PC-3 (cell line): ENCODE data around the gene LAMC2. TPM values are rescaled to one million over a fixed set of nuclear protein-coding genes. Genes with fewer than 3 reads are reported as not detected.
A peak's percentile ranks its signal among the peaks of the same experiment; 100 is the strongest.

Experiments used
- ATAC-seq: fragments of 200-7000 bp; cut with Tn5 transposase; 2 replicates; pipeline ENCODE4 v1.9.1; 2020; ENCODE audit warnings: mild to moderate bottlenecking, moderate library complexity
- BruUV-seq: library from RNA; stranded (reverse); fragments of 400-500 nt; replicated peaks from 2 replicates; lab custom pipeline; 2021; lab: Mats Ljungman, UMichigan
- CTCF ChIA-PET: fragments of 300-600 bp; sonication (Branson Sonifier 250); formaldehyde crosslinking; loops from one replicate; lab custom pipeline; 2022; ENCODE audit warnings: antibody characterized with exemption; lab: Charles Lee
- POLR2A ChIA-PET: fragments of 300-600 bp; sonication (Branson Sonifier 250); formaldehyde crosslinking; loops from one replicate; lab custom pipeline; 2022; ENCODE audit warnings: antibody characterized with exemption; ENCODE audit not compliant: unreplicated experiment; lab: Charles Lee
- DNase-seq: peaks from one replicate; pipeline ENCODE4 v3.0.0-alpha.2; 2015
- H2AFZ ChIP-seq: fragments of 300-600 bp; sonication (generic); 2 replicates; pipeline ENCODE4 v1.6.0; 2016; ENCODE audit warnings: antibody characterized with exemption, low read length
- H3F3A ChIP-seq: fragments of 300-600 bp; sonication (generic); one replicate; pipeline ENCODE4 v1.6.0; 2017; ENCODE audit warnings: antibody characterized with exemption, low read length, control low read depth, mild to moderate bottlenecking; ENCODE audit not compliant: unreplicated experiment
- H3K27ac ChIP-seq: fragments of 300-600 bp; sonication (generic); 2 replicates; pipeline ENCODE4 v1.5.1; 2016; ENCODE audit warnings: mild to moderate bottlenecking, low read length
- H3K27me3 ChIP-seq: fragments of 300-600 bp; sonication (generic); 2 replicates; pipeline ENCODE4 v1.6.1; 2016; ENCODE audit warnings: low read length, mixed read lengths
- H3K36me3 ChIP-seq: fragments of 300-600 bp; sonication (generic); 2 replicates; pipeline ENCODE4 v1.6.1; 2016; ENCODE audit warnings: low read depth, mixed run types, low read length, mixed read lengths
- H3K4me1 ChIP-seq: fragments of 300-600 bp; sonication (generic); 2 replicates; pipeline ENCODE4 v1.5.1; 2016; ENCODE audit warnings: low read length; ENCODE audit not compliant: insufficient read depth
- H3K4me2 ChIP-seq: fragments of 300-600 bp; sonication (generic); 2 replicates; pipeline ENCODE4 v1.6.0; 2016; ENCODE audit warnings: low read length
- H3K4me3 ChIP-seq: fragments of 300-600 bp; sonication (generic); 2 replicates; pipeline ENCODE4 v1.5.1; 2016; ENCODE audit warnings: mild to moderate bottlenecking, low read length, mixed read lengths
- H3K79me2 ChIP-seq: fragments of 300-600 bp; sonication (generic); 2 replicates; pipeline ENCODE4 v1.6.1; 2017; ENCODE audit warnings: low read length, mixed read lengths
- H3K9ac ChIP-seq: fragments of 300-600 bp; sonication (generic); 2 replicates; pipeline ENCODE4 v1.6.0; 2016; ENCODE audit warnings: mild to moderate bottlenecking, low read length
- H3K9me2 ChIP-seq: fragments of 300-600 bp; sonication (generic); replicated peaks from 2 replicates; pipeline ENCODE4 v1.6.1; 2016; ENCODE audit warnings: mixed run types, low read length, mixed read lengths
- H3K9me3 ChIP-seq: fragments of 300-600 bp; sonication (generic); 2 replicates; pipeline ENCODE4 v1.6.1; 2016; ENCODE audit warnings: low read length, mixed read lengths
- H4K20me1 ChIP-seq: fragments of 300-600 bp; sonication (generic); 2 replicates; pipeline ENCODE4 v1.6.1; 2016; ENCODE audit warnings: low read length, mixed read lengths
- CTCF ChIP-seq: fragments of 300-600 bp; sonication (generic); conservative IDR thresholded peaks from 2 replicates; pipeline ENCODE4 v1.5.1; 2017; ENCODE audit warnings: antibody characterized with exemption, low read depth, mild to moderate bottlenecking, low read length
- EZH2 ChIP-seq: fragments of 300-600 bp; sonication (generic); IDR thresholded peaks from one replicate; pipeline ENCODE4 v1.6.1; 2017; ENCODE audit warnings: antibody characterized with exemption, mild to moderate bottlenecking, low read length; ENCODE audit not compliant: unreplicated experiment
- EZH2phosphoT487 ChIP-seq: fragments of 300-600 bp; sonication (generic); IDR thresholded peaks from 2 replicates; pipeline ENCODE4 v1.6.1; 2018; ENCODE audit warnings: mild to moderate bottlenecking, antibody characterized with exemption, low read length, borderline replicate concordance
- intact Hi-C: fragments of 100-400 bp; cut with micrococcal nuclease; formaldehyde crosslinking; loops from 2 replicates; pipeline ENCODE4 v1.9.0; 2023
- total RNA-seq: library from RNA; depleted of rRNA; stranded (reverse); fragments of >200 nt; gene quantifications from 2 replicates; pipeline ENCODE4 v1.2.3, GENCODE V29; 2014

Gene LAMC2
- total RNA-seq, 1 experiment from 2014 or later: 105 TPM

GRCh38 chr1:183248989-183249691, 63.1 kb downstream of the LAMC2 start:
- Histone ChIP-seq H3K4me1 (no peaks in the 10 kb centered on the region), H3K4me3 (no peak overlapping the region), H2AFZ (no peak overlapping the region), H3K9me3 (no peaks in the 10 kb centered on the region), H3K79me2 (no peaks in the 10 kb centered on the region), H3K9ac (no peak overlapping the region), H3K9me2 (no peaks in the 10 kb centered on the region), H3K36me3 (peaks cover 4% of the 10 kb centered on the region), H3K27ac (no peak overlapping the region), H3K27me3 (no peaks in the 10 kb centered on the region), H4K20me1 (no peaks in the 10 kb centered on the region), H3F3A (no peaks in the 10 kb centered on the region), H3K4me2 (no peak overlapping the region)
- no peak for DNase-seq
- intact Hi-C loops: no loop called here
- POLR2A ChIA-PET: no interaction called here
- CTCF ChIA-PET: no interaction called here
- ATAC-seq: no peak
- TF ChIP-seq EZH2phosphoT487: no peak
- no peak for TF ChIP-seq EZH2
- TF ChIP-seq CTCF: no peak
- BruUV-seq: TSS peak; percentile 21

GRCh38 chr1:183249941-183250452, 63.9 kb downstream of the LAMC2 start:
- H3K4me3 ChIP-seq: no peak overlapping the region
- ChIA-PET POLR2A (no interaction called here), CTCF (no interaction called here)
- H4K20me1 ChIP-seq: no peaks in the 10 kb centered on the region
- no peaks in the 10 kb centered on the region for H3K4me1 ChIP-seq
- no peaks in the 10 kb centered on the region for H3K9me2 ChIP-seq
- intact Hi-C loops: no loop called here
- H3K4me2 ChIP-seq: no peak overlapping the region
- DNase-seq (no peak), ATAC-seq (no peak)
- TF ChIP-seq EZH2phosphoT487 (no peak), EZH2 (no peak), CTCF (no peak)
- no peaks in the 10 kb centered on the region for H3F3A ChIP-seq
- no peaks in the 10 kb centered on the region for H3K36me3 ChIP-seq
- H3K27me3 ChIP-seq: no peaks in the 10 kb centered on the region
- H3K9me3 ChIP-seq: no peaks in the 10 kb centered on the region
- no TSS peak for BruUV-seq
- H3K79me2 ChIP-seq: no peaks in the 10 kb centered on the region
- H2AFZ ChIP-seq: no peak overlapping the region
- H3K9ac ChIP-seq: no peak overlapping the region
- H3K27ac ChIP-seq: no peak overlapping the region

- no peak overlapping the region for H3K4me3 ChIP-seq
- no peak for DNase-seq
- H3K4me2 ChIP-seq: no peak overlapping the region
- no peak for TF ChIP-seq EZH2phosphoT487
- no peak for TF ChIP-seq CTCF
- no peak for TF ChIP-seq EZH2
- ChIA-PET CTCF (no interaction called here), POLR2A (no interaction called here)
- H3F3A ChIP-seq: no peaks in the 10 kb centered on the region
- H3K9me2 ChIP-seq: no peaks in the 10 kb centered on the region
- no peaks in the 10 kb centered on the region for H3K36me3 ChIP-seq
- H4K20me1 ChIP-seq: no peaks in the 10 kb centered on the region
- intact Hi-C loops: no loop called here
- H3K27ac ChIP-seq: no peak overlapping the region
- no peak overlapping the region for H3K9ac ChIP-seq
- no peaks in the 10 kb centered on the region for H3K79me2 ChIP-seq
- no peaks in the 10 kb centered on the region for H3K27me3 ChIP-seq
- BruUV-seq: no TSS peak
- no peaks in the 10 kb centered on the region for H3K9me3 ChIP-seq
- H3K4me1 ChIP-seq: no peaks in the 10 kb centered on the region
- H2AFZ ChIP-seq: no peak overlapping the region
- no peak for ATAC-seq
Observed at GRCh38 chr1:183251101-183251958, 65.3 kb downstream of the LAMC2 start.
